RWPE1 (cell line): ENCODE measurements around the gene IER5.
A peak's percentile ranks its signal among the peaks of the same experiment; 100 is the strongest.

Experiments
- CTCF ChIA-PET: fragments of 350-600 bp; sonication (Branson Sonifier 250); formaldehyde crosslinking; extraction: SDS; loops from one replicate; lab custom pipeline; 2021; lab: Yijun Ruan, JAX
- POLR2A ChIA-PET: fragments of 400-600 bp; formaldehyde crosslinking; extraction: SDS; loops from one replicate; lab custom pipeline; 2020; ENCODE audit warnings: antibody characterized with exemption; ENCODE audit not compliant: low non-redundant PET; lab: Yijun Ruan, JAX
- DNase-seq: peaks from one replicate; pipeline ENCODE4 v3.0.0; 2012; ENCODE audit warnings: low spot score
- H3K27ac ChIP-seq: fragments of 450-650 bp; 2 replicates; pipeline ENCODE4 v1.5.1; 2017
- CTCF ChIP-seq: fragments of 450-650 bp; conservative IDR thresholded peaks from 2 replicates; pipeline ENCODE4 v1.5.1; 2017; ENCODE audit warnings: low read depth, mild to moderate bottlenecking

The IER5 gene

DNA sequence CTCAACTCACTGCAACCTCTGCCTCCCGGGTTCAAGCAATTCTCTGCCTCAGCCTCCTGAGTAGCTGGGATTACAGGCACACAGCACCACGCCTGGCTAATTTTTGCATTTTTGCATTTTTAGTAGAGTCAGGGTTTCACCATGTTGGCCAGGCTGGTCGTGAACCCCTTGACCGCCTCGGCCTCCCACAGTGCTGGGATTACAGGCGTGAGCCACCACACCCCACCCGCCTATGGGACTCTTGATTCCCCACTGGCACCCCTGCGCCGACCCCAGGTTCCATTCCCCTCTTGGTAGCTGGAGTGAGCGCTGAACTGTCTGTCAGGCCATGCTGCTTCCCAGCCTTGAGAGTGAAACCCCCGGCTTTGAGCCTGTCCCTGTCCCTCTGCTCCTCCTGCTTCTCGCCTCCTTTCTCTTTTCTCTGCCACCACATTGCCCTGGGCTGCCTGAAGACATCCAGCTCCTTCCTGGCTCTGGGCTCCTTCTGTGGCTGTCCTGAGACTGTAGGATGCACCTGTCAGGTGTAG is 48.8 kb downstream of the IER5 start:
- ChIA-PET CTCF (interaction anchor here (0.6 kb wide), 1 partner anchor 131 kb away, joined by 3 read pairs; no protein-coding TSS in a partner anchor), POLR2A (no interaction called here)
- no peak for DNase-seq
- TF ChIP-seq CTCF = no peak
- H3K27ac ChIP-seq = peak overlapping the region; percentile 31

DNA sequence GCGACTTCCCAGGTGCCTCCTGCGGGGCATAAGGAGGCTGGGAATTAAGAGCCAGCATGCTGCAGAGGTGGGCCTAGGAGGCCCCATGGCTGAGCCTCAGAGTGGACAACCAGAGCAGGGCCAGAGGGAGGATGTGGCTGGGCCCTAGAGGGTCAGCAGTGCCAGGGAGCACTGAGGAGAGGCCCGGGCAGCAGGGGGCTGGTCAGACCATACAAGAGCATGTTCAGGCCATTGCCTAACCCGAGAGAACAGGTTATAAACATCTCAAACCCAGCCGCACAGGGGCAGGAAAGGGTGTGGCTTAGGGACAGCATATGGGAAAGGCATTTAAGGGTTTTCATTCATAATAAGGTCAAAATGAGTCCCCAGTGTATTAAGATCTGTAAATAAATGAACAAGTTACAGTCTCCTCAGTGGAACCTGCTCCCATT is 51.1 kb downstream of the IER5 start:
- CTCF ChIA-PET = interaction anchor here (1.1 to 1.2 kb wide), 2 partner anchors 34 to 101 kb away, joined by 4 to 6 read pairs; no protein-coding TSS in a partner anchor
- peak overlapping the region; percentile 80 for H3K27ac ChIP-seq
- DNase-seq = peak; percentile 78
- TF ChIP-seq CTCF = no peak
- POLR2A ChIA-PET = interaction anchor here (1.2 kb wide), 1 partner anchor 47 kb away, joined by 4 read pairs; no protein-coding TSS in a partner anchor

DNA sequence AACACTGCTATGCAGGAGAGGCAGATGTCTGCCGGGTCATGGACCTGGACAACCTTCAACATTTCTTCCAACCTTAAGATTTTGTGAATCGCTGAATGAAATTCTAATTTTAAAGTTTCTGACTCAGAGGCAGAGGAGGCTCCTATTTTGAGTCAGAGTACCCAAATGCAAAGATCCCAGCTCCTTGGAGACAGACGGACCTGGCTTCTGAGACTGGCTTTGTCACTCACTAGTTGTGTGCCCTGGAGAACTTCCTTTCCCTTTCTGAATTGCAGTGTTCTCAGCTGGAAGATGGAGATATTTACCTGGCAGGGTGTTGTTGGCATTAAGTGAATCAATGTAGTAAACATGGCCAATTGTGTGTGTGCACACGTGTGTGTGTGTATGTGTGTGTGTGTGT is 51.9 kb downstream of the IER5 start:
- DNase-seq = no peak
- H3K27ac ChIP-seq = peak overlapping the region; percentile 80; the same call in 1 of the 2 replicates
- ChIA-PET POLR2A (interaction anchor here (0.6 to 1.6 kb wide), 5 partner anchors 35 to 51 kb away, joined by 3 to 8 read pairs (median 4); no protein-coding TSS in a partner anchor), CTCF (interaction anchor here (0.6 to 1.9 kb wide), 5 partner anchors 11 to 1822 kb away, joined by 3 to 13 read pairs (median 4); no protein-coding TSS in a partner anchor)
- no peak for TF ChIP-seq CTCF

DNA sequence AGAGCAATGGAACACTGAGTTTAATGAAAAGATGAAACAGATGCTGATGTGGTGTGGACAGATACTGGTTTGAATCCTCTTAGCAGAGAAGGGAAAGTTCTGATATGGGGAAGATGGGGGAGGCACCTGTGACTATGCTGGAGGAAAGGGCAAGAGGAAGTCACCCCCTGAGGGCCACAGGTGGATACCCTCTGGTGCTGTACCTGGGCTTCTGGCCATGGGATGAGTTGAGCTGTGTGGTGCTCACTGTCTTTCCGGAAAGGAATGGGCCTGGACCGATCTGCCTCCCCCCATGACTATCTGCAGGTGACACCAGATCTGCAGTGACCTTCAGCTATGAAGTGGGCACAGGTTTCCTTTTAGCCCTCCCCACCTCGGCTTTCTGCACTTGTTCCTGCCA is 52.4 kb downstream of the IER5 start:
- peak overlapping the region; percentile 59 for H3K27ac ChIP-seq
- CTCF ChIA-PET = interaction anchor here (0.6 to 4.9 kb wide), 7 partner anchors 12 to 1822 kb away, joined by 3 to 63 read pairs (median 12); no protein-coding TSS in a partner anchor
- TF ChIP-seq CTCF = no peak
- POLR2A ChIA-PET = interaction anchor here (1.1 to 1.6 kb wide), 4 partner anchors 36 to 52 kb away, joined by 4 to 8 read pairs (median 5); no protein-coding TSS in a partner anchor
- no peak for DNase-seq

DNA sequence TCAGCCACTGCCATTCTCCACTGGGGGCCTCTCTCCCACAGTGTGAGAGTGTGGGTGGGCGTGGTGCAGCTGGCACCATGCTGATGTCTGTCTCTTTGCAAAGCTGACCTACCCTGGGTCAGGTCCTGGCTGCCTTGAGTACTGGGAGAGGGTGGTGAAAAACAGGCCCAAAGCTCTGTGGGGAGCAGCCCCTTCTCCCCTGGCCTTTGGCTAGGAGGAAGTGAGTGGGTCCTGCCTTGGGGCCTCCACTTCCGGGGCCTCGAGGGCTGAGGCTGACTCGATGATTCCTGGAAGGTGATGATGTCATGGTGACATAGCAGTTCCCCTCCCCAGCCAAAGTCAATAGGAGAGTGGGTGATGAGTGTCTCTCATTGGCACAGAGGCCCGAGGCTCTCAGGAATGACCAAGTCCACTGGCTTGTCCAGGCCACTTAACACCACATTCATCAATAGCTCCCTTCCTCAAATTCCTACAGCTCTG is 53.0 kb downstream of the IER5 start:
- TF ChIP-seq CTCF = no peak
- DNase-seq = peak; percentile 54
- CTCF ChIA-PET = interaction anchor here (0.8 to 4.9 kb wide), 23 partner anchors 10 to 260 kb away, joined by 3 to 63 read pairs (median 6); partner anchors contain the start of gene IER5

More for the DNA sequence above, 53.0 kb downstream of the IER5 start:
- H3K27ac ChIP-seq = peak overlapping the region; percentile 59
- POLR2A ChIA-PET = interaction anchor here (0.7 to 1.6 kb wide), 5 partner anchors 36 to 51 kb away, joined by 3 to 6 read pairs (median 3); no protein-coding TSS in a partner anchor
